Heart right ventricle (tissue), 16 donors: ENCODE results near the gene GPS1. TPM values are rescaled to one million over a fixed set of nuclear protein-coding genes. Genes with fewer than 3 reads are reported as not detected.

Experiments used
- ATAC-seq, 8 donors: fragments of 200-7000 bp; cut with Tn5 transposase; one replicate each; pipeline ENCODE4 v1.9.1; 2020; ENCODE audit warnings: mild to moderate bottlenecking in 8 of 8, moderate library complexity in 8 of 8, moderate number of reproducible peaks in 1 of 8
- DNase-seq, 2 donors: peaks; one replicate each; pipeline ENCODE4 v3.0.0-alpha.2; 2020
- H3K27ac ChIP-seq, 10 donors: fragments of 200-600 bp; sonication (generic) in 2 of 10; one replicate each; pipeline versions ENCODE4 v1.5.0 to v1.8.0; 2020 to 2022; ENCODE audit warnings: mild to moderate bottlenecking in 3 of 10
- H3K27me3 ChIP-seq, 7 donors: fragments of 200-600 bp; one replicate each; pipeline ENCODE4 v1.8.0; 2021 to 2022; ENCODE audit warnings: mild to moderate bottlenecking in 2 of 7
- H3K36me3 ChIP-seq, 9 donors: fragments of 200-600 bp; sonication (generic) in 1 of 9; one replicate each; pipeline versions ENCODE4 v1.5.0 to v1.8.0; 2020 to 2022; ENCODE audit warnings: mild to moderate bottlenecking in 2 of 9
- H3K4me1 ChIP-seq, 9 donors: fragments of 200-600 bp; sonication (generic) in 1 of 9; one replicate each; pipeline versions ENCODE4 v1.5.0 to v1.8.0; 2020 to 2022; ENCODE audit warnings: mild to moderate bottlenecking in 4 of 9
- H3K4me3 ChIP-seq, 10 donors: fragments of 200-600 bp; sonication (generic) in 2 of 10; one replicate each; pipeline versions ENCODE4 v1.5.0 to v1.8.0; 2020 to 2022; ENCODE audit warnings: mild to moderate bottlenecking in 7 of 10, moderate library complexity in 2 of 10
- H3K9me3 ChIP-seq, 11 donors: fragments of 200-600 bp in 10 of 11; sonication (generic) in 2 of 11; one replicate each; pipeline versions ENCODE4 v1.5.0 to v1.8.0; 2013 to 2022; ENCODE audit warnings: mild to moderate bottlenecking in 2 of 11, control low read depth in 1 of 11, moderate library complexity in 1 of 11
- CTCF ChIP-seq, 9 donors: fragments of 200-600 bp; sonication (generic) in 2 of 9; IDR thresholded peaks; one replicate each; pipeline versions ENCODE4 v1.5.0 to v1.8.0; 2021 to 2022; ENCODE audit warnings: antibody characterized with exemption in 9 of 9, mild to moderate bottlenecking in 5 of 9, moderate library complexity in 1 of 9
- WGBS, 2 donors: extraction: QIAGEN DNeasy Blood & Tissue Kit; methylation state at CpG; one replicate each; pipeline ENCODE4 v1.1.7; 2013; ENCODE audit warnings: inconsistent platforms in 1 of 2; 5-methylcytosine and 5-hydroxymethylcytosine counted together
- intact Hi-C, 10 donors: fragments of 100-400 bp; cut with DNase I; formaldehyde crosslinking; loops; one replicate each; pipeline versions ENCODE4 v1.11.1 to v1.14.2; 2022
- polyA plus RNA-seq, 2 donors: library from polyadenylated mRNA; stranded (reverse); fragments of 200-250 nt; gene quantifications; one replicate each; pipeline ENCODE4 v1.2.3, GENCODE V29; 2013
- total RNA-seq, 10 donors: library from RNA; stranded (reverse); fragmentation: NEBNext Ultra II Directional in 3 of 10; extraction: Animal tissue kit (Norgen Biotek cat#: 25700) in 3 of 10; gene quantifications; one replicate each; pipeline versions ENCODE4 v1.2.1 to v1.2.4, GENCODE V29; 2021 to 2023
- donor health status: Arrhythmogenic right ventricular cardiomyopathy.
- donor health status: ischemic (EF 13 %, LVEDD 7.1; RV severe dilation, severe dysfunction).
- donor health status: healthy with polysubstance abuse.
- donor health status: DM: no; HTN: yes; CAD: no.
- donor health status: DM: no; HTN: no; CAD: no.
- donor health status: ischemic (EF 25% LVEDD 6.9; RV normal size, moderate dysfunction).
- donor health status: ischemic (EF 25% LVEDD 5.7; RV mildly dilated, moderate dysfunction).
- donor health status: healthy.
- donor health status: DM: yes; HTN: yes; CAD: no.
- donor health status: Ischemic cardiomyopathy.
- donor health status: ischemic (EF 35%, LVEDD 5.7; RV mildly dilated, moderate dysfunction).
- donor health status: nonischemic (EF 11% LVEDD 7.7; RV severe dilation, severe dysfunction).
- donor health status: DM: yes; HTN: yes; CAD: no.
- donor health status: PGD.
- donor health status: ischemic (EF 29% LVEDD 5.4; RV normal size, mild dysfunction).
- donor health status: nonischemic (EF 23%, LVEDD 6.1; RV moderate dilation, normal function).

The GPS1 gene
- total and polyA plus RNA-seq, 12 donors, result 68.9 to 183 (median 81.9) TPM

- ATAC-seq, result no peak
- Histone ChIP-seq H3K4me1 (peaks cover 4 to 22% (median 18%) of the 10 kb centered on the region in 9 donors), H3K4me3 (no peak overlapping the region), H3K27me3 (no peaks in the 10 kb centered on the region), H3K27ac (no peak overlapping the region), H3K9me3 (no peaks in the 10 kb centered on the region), H3K36me3 (peaks cover 0 to 9% (median 0%) of the 10 kb centered on the region in 9 donors)
- WGBS, 2 donors, result 83 to 89% methylated on average over 8 of the region's 8 CpGs
- no peak for TF ChIP-seq CTCF (IDR thresholded peaks at IDR 0.05)
- no peak for DNase-seq
- intact Hi-C loops, result loop anchor here in 4 of 10 donors (5.0 to 10.0 kb wide), 3 partner anchors 58 to 285 kb away; partner anchors contain the start of gene FASN (in 2 of the 4)
Observed at GRCh38 chr17:82039695-82040299, 11.9 kb upstream of the GPS1 start.

- H3K9me3 ChIP-seq, result no peaks in the 10 kb centered on the region
- no peak for DNase-seq
- H3K27ac ChIP-seq, result no peak overlapping the region
- ATAC-seq, result no peak
- H3K27me3 ChIP-seq, result no peaks in the 10 kb centered on the region
- H3K36me3 ChIP-seq, result no peaks in the 10 kb centered on the region
- intact Hi-C loops, result loop anchor here in 1 of 10 donors (10.0 kb wide), 1 partner anchor 64 kb away; no protein-coding TSS in a partner anchor
- 86 to 88% methylated on average over 17 of the region's 17 CpGs for WGBS, 2 donors
- H3K4me1 ChIP-seq, result peaks cover 4 to 17% (median 13%) of the 10 kb centered on the region in 9 donors
- no peak overlapping the region for H3K4me3 ChIP-seq
- TF ChIP-seq CTCF (IDR thresholded peaks at IDR 0.05), result no peak
Observed at GRCh38 chr17:82041144-82041814, 10.4 kb upstream of the GPS1 start.

- ATAC-seq (no peak), DNase-seq (no peak)
- no peak overlapping the region for H3K27ac ChIP-seq
- peaks cover 0 to 11% (median 0%) of the 10 kb centered on the region in 9 donors for H3K36me3 ChIP-seq
- no peak overlapping the region for H3K4me3 ChIP-seq
- WGBS, 2 donors, result 88 to 89% methylated on average over 9 of the region's 9 CpGs
- TF ChIP-seq CTCF (IDR thresholded peaks at IDR 0.05), result no peak
- no peaks in the 10 kb centered on the region for H3K9me3 ChIP-seq
- no peaks in the 10 kb centered on the region for H3K27me3 ChIP-seq
- peaks cover 0 to 7% (median 5%) of the 10 kb centered on the region in 9 donors for H3K4me1 ChIP-seq
- intact Hi-C loops, result loop anchor here in 1 of 10 donors (10.0 kb wide), 1 partner anchor 62 kb away; no protein-coding TSS in a partner anchor
Observed at GRCh38 chr17:82042649-82043048, 9.0 kb upstream of the GPS1 start.

- Histone ChIP-seq H3K4me1 (no peaks in the 10 kb centered on the region), H3K27ac (no peak overlapping the region), H3K9me3 (no peaks in the 10 kb centered on the region), H3K27me3 (no peaks in the 10 kb centered on the region), H3K36me3 (peaks cover 0 to 19% (median 0%) of the 10 kb centered on the region in 9 donors), H3K4me3 (no peak overlapping the region)
- DNase-seq, result no peak
- 52 to 63% methylated on average over 16 of the region's 16 CpGs for WGBS, 2 donors
- no peak for ATAC-seq
- TF ChIP-seq CTCF (IDR thresholded peaks at IDR 0.05), result no peak
- intact Hi-C loops, result loop anchor here in 1 of 10 donors (10.0 kb wide), 1 partner anchor 61 kb away; no protein-coding TSS in a partner anchor
Observed at GRCh38 chr17:82043507-82043906, 8.2 kb upstream of the GPS1 start.
